IPS DF 4.7 (cell line): ENCODE results near the gene EFCAB7.
"Not testable (repeated sequence)": the region's sequence is repeated elsewhere in the genome, so short reads cannot be mapped to it uniquely, and the experiment has no call there.

Source experiments
- DNase-seq: peaks from one replicate; pipeline ENCODE4 v3.0.0-alpha.2; 2013; ENCODE audit warnings: low spot score; ENCODE audit errors: extremely low read depth

EFCAB7 gene

GRCh38 chr1:63548877-63549276 lies 25.6 kb downstream of the EFCAB7 start:
- DNase-seq, result no peak

- no peak for DNase-seq
These were observed 32.2 kb downstream of the EFCAB7 start for GRCh38 chr1:63555480-63555879.

DNA sequence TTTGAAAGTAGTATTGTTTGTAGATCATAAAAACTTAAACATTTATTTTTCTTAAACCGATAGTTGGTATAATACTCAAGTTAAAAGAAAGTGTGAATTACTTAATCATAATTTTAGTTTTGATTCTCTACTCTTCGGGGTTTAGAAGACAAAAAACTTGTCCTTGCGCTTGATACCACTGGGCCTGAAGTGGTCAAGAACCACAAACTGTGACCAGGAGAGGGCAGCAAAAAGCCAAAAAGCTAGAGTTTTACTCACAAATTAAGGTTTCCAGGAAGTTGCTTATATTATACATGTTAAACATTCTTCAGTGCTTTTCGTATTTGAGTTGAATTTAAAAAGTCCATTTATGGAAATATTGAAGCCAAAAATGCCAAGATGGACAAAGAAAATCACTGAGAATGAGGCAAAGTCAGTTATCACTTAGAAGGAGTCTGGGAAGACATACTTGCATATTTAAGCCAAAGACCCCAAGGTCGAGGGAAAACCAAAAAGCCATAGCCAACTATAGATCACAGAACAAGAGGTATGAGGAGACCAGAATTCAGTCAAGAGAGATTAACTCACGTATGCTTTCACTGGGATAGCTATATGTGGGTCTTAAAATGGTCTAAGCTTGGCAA lies 34.2 kb downstream of the EFCAB7 start:
- DNase-seq, result no peak

GRCh38 chr1:63559357-63559756 lies 36.0 kb downstream of the EFCAB7 start:
- DNase-seq, result no peak

GRCh38 chr1:63563745-63564144 lies 40.4 kb downstream of the EFCAB7 start:
- no peak for DNase-seq

GRCh38 chr1:63569068-63569467 lies 45.7 kb downstream of the EFCAB7 start:
- DNase-seq, result no peak

DNA sequence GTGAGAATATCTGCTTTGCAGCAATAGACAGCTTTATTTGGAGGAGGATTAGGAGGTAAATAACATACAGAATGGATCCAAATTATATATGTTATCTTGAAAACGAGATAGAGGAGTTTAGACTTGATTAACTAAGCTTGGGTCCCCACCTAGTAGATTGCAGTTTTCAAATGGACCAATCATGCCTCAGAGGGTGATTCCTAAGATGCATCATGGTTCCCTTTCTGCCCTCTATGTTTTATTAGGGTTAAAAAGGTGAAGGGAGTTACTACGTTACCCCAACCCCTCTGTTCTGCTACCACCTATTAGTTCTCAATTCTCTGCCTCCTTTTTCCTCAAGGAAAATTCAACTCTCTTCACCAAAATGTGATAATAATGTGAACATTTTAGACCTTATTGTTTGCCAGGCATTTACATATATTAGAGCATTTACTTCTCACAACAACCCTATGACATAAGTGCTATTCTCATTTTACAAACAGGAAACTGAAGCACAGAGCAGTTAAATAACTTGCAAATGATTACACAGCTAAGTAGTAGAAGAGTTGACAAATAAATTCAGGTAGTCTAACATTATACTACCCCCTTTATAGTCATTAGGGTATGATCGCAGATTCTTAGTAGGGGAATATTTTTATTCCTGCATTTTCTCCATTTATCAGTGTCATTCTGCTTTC lies 46.5 kb downstream of the EFCAB7 start:
- DNase-seq, result no peak

- DNase-seq, result not testable (repeated sequence)
These were observed 49.4 kb downstream of the EFCAB7 start for GRCh38 chr1:63572686-63573085.

- DNase-seq, result not testable (repeated sequence)
These were observed 51.0 kb downstream of the EFCAB7 start for GRCh38 chr1:63574203-63574796.

- no peak for DNase-seq
These were observed 52.1 kb downstream of the EFCAB7 start for GRCh38 chr1:63575340-63575826.

DNA sequence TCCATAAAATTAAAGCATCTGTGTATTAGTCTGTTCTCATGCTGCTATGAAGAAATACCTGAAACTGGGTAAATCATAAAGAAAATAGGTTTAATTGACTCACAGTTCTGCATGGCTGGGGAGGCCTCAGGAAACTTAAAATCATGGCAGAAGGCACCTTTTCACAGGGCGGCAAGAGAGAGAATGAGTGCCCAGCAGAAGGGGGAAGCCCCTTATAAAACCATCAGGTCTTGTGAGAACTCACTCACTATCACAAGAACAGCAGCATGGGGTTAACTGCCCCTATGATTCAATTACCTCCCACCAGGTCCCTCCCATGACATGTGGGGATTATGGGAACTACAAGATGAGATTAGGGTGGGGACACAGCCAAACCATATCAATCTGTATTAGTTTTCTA lies 63.0 kb downstream of the EFCAB7 start:
- not testable (repeated sequence) for DNase-seq

- no peak for DNase-seq
These were observed 66.8 kb downstream of the EFCAB7 start for GRCh38 chr1:63590166-63590560.

- DNase-seq, result no peak
These were observed 69.4 kb downstream of the EFCAB7 start for GRCh38 chr1:63592536-63593302.

- DNase-seq, result no peak
These were observed 70.1 kb downstream of the EFCAB7 start, which contains the start of gene PGM1 for GRCh38 chr1:63593303-63593885. TSS of gene PGM1 (plus strand) at chr1:63593411. CDS start at chr1:63593489, 78 bp downstream.

DNA sequence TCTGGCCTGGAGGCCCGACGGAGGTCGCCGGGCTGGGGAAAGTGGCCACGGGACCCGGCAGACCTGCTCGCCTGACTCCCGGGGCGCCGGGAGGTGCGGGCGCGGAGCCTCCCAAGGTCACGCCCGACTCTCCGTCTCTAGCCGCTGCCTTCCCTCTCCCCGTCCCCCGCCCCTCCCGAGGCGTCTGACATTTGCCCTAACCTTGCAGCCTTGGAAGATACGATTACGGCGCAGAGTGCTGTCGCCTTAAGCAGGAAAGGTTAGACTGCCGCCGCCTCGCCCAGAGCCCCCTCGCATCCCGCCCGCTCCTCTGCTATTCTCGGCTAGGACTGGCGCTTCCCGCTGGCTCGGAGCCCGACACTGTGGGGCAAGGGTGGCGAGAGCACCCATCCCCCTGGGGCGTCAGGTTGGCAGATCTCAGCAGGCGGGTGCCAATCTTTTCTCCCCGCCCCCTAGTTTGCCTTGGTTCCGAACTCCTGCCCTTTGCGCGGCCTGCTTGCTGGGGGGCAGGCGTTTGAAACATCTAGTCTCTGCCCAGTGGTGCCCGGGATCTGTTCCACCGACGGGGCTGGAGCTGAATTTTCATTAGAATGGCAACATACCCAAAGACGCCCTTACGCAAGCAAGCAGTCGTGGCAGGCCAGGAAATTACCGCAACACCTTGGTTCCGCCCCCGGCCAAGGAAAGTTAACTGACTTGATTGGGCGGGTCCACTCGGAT lies 70.7 kb downstream of the EFCAB7 start:
- DNase-seq, result no peak

DNA sequence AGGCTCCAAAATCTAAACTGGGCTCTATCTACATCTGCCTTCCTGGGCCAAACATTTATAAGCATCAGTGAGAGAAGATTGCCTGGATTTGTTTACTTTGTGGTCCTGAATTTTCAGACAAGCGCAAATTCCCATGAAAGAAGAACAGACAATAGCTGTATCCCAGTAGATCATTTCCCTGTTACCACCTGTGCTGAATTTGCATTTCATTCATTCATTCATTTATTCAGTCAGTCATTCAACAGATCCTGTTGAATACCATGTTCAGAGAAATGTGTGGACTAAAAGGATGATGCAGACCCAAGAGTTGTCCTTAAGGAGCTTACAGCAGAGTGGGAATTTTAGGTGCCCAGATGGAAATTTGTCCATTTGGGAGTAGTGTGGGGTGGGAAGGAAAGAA lies 72.1 kb downstream of the EFCAB7 start:
- DNase-seq, result no peak

- DNase-seq, result no peak
These were observed 76.5 kb downstream of the EFCAB7 start for GRCh38 chr1:63599799-63600198.

DNA sequence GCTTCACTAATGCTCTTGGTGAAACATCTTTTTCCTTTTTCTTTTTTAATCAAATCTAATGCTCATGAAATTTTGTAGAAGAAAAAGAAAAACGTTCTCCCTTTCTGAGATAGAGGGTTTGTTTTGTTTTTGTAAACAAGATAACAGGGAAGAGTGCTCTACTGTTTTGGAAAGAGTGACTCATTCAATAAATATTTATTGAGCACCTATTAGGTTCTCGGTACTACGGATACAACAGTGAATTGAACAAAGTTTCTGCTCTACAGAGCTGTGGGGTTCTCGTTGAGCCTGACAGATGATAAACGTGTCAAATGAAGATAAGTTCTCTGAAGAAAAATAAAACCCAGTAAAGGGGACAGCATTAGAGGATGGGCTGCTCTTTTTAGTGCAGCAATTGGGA lies 76.9 kb downstream of the EFCAB7 start:
- no peak for DNase-seq

- DNase-seq, result no peak
These were observed 77.7 kb downstream of the EFCAB7 start for GRCh38 chr1:63601061-63601460.

GRCh38 chr1:63601463-63601862 lies 78.1 kb downstream of the EFCAB7 start:
- DNase-seq, result no peak

DNA sequence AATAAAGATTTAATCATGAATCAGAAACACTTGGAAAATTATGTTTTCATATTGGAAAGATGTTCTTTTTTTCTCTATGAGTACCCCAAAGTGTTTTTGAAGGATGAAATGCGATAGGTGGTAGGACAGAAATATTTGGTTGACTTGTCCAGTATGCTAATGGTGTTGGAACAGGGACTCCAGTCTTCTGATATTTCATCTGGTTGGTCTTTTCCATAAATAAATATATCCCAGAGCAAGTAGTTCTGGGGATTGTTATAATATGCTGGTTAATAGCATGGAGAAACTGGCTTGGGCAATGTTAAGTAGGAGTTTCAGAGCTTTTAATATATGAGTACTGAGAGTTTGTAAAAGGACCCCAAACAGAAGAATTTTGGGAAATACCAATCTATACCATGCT lies 78.6 kb downstream of the EFCAB7 start:
- no peak for DNase-seq
